Subcutaneous adipose tissue (tissue), 4 donors: ENCODE results near the gene RPL26. TPM values are rescaled to one million over a fixed set of nuclear protein-coding genes. Genes with fewer than 3 reads are reported as not detected.

ENCODE experiments used
- total RNA-seq, 4 donors: library from RNA; depleted of rRNA; stranded (reverse); fragments of >200 nt; gene quantifications; one replicate each; pipeline ENCODE4 v1.1.0, GENCODE V29; 2016
- TF ChIP-seq, protein P1 (sequence below): fragments of 450-650 bp; IDR thresholded peaks from one replicate; pipeline ENCODE4 v1.5.1; 2016; ENCODE audit warnings: low read depth, mild to moderate bottlenecking, control low read depth, antibody characterized with exemption, moderate library complexity

Gene RPL26
- total RNA-seq, result 1,000 to 10,000 TPM; 2,871 to 4,677 (median 3,762) TPM

DNA sequence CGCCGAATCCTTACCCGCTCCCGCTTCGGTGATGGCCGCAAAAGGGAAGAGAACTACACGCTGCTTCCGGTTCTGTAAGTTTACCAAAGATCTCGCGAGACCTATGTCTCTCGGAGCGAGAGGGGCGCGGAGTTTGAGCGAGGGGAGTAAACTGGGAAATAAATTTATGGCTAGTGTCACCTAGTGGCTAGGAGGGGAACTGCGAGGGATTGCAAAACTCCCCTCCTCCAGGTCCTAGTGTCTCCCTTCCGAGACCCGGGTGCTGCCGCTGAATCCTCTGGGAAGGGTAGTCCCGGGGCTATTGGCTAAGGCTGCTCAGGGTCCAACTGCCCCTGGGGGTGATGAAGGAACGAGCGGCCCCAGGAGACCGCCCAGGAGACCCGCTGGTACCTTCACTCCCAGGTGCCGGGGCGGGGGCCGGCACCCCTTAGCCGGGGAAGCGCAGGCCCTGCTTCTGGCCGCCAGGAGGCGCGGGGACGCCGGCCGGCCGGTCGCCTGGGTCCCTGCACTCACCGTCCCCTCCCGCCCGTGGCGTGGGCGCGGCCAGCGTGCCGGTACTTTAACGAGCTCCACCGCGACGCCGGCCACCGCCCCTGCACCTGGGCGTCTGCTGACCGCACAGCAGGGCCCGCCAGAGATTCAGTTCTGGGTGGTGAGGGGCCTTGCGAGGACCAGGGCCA is at the start of gene RPL26:
TSS of gene RPL26 (minus strand) at position 51 of the 680 bp plus-strand sequence. CDS start 883 bp downstream, outside the sequence.
- TF ChIP-seq, protein P1, sequence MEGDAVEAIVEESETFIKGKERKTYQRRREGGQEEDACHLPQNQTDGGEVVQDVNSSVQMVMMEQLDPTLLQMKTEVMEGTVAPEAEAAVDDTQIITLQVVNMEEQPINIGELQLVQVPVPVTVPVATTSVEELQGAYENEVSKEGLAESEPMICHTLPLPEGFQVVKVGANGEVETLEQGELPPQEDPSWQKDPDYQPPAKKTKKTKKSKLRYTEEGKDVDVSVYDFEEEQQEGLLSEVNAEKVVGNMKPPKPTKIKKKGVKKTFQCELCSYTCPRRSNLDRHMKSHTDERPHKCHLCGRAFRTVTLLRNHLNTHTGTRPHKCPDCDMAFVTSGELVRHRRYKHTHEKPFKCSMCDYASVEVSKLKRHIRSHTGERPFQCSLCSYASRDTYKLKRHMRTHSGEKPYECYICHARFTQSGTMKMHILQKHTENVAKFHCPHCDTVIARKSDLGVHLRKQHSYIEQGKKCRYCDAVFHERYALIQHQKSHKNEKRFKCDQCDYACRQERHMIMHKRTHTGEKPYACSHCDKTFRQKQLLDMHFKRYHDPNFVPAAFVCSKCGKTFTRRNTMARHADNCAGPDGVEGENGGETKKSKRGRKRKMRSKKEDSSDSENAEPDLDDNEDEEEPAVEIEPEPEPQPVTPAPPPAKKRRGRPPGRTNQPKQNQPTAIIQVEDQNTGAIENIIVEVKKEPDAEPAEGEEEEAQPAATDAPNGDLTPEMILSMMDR, result no peak

DNA sequence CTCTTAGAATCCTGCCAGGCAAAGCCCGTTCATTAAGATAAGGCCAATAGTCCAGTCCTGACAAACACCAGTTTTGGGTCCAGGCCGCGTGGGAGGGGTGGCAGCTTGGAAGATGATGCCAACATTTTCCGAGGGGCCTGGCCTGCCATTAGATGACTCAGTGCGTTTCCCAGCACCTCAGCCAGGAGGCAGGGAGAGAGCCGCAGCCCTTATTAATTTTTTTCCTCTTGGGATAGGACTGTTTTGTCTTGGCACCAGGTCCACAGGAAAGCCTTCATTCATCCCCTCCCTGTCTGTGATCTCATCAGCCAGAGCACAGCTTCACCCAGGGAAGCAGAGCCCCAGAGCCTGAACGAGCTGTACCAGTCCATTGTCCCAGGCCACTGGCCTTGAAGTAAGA is 48.0 kb upstream of the RPL26 start:
- TF ChIP-seq, protein P1, result no peak

DNA sequence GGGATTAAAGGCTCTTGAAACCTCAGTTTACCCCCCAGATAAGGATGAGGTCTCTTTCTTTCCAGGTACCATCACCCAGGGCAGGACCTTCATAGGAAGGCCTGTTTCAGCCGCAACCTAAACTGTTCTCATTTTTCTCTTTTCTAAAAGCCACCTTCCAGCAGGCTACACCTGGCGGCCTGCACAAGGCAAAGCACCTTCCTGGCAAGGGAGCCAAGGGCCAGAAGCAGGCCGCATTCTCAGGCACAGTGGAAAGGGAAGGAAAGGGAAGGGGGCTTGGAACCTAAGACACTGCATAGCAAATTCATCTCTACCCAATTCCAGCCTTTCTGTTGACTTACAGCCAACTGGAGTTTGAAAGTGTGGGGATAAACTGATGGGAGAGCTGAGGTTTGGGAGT is 43.8 kb upstream of the RPL26 start:
- TF ChIP-seq, protein P1, result no peak

DNA sequence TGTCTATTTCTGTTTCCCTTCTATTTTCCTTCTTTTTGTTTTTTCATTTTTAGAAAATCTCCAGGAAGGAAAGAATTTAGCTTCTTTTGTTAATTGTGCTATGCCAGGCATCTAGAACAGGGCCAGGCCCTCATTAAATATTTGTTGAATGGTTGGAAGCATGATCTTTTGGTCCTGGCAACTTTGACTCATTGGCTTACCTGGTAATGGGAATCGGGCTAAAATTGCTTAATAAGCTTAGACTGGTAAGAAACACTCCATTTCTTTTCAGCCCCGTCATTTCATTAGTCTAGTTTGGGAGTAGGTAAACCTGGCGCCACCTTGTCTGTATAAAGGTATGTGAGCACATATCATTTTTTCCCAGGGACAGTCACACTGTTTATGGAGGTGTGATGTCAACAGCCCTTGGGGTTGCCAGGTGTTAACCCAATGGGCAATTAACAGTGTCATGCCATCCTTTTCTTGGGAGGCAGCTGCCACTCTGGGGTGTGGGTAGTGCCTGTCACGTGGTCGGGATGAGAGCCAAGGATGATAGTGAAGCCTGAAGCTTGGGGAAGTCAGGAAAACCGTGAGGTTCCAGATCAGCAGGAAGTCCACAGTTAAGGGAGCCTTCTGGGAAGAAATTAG is 43.2 kb upstream of the RPL26 start:
- TF ChIP-seq, protein P1, result no peak

DNA sequence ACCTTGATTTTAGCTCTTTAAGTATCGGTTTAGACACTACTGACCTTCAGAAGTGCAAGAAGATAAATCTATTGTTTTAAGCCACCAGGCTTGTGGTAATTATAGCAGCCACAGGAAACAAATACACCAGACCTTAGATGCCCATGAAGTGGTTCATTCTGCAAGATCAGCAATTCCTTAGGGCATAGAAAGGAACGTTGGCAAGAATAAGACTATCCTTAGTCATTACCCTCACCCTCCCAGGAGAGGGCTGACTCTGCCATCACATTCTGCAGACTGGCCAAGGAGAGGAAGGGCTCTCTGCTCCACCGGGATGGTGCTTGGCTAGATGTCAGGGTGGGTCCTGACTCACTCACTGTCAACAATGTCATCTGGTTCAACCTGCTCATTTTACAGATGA is 38.6 kb upstream of the RPL26 start:
- TF ChIP-seq, protein P1, result no peak

DNA sequence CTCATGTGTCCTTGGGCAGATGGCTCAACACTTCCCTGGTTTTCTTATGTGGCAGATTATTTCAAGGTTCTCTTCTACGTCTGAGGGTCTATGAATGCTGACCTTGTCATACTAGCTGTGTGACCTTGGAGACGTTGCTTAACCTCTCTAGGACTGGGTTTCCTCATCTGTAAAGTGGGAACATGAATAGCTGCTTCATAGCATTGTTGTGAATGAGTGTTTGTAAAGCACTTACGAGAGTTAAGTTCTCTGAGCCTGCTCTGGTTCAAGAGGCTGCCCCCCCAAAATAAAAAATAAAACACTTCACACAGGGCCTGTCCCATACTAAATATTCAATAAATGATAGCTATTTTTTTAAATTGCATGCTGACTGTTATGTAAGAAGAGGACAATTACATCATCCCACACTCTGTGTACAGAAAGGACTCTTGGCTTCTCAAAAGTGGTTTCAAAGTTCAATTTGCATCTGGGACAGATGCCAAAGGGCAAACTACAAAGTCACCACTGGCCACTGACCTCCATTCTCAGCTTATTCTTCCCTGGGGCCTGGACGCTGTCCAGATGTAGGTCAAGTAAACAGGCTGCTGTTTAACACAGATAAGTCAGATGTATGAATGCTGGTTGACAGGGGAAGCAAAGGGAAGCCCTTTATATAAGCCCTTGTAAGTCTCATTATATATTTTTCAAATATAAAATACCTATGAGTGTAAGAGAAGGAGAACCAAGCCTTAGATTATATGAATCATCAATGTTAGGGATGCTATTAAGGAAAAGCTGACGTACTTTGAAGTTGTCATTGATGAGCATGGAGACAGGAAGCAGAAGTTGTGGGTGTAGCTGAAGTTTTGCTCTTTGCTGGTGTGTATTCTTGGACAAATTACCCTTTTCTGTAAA is 37.3 kb upstream of the RPL26 start:
- TF ChIP-seq, protein P1, result no peak

DNA sequence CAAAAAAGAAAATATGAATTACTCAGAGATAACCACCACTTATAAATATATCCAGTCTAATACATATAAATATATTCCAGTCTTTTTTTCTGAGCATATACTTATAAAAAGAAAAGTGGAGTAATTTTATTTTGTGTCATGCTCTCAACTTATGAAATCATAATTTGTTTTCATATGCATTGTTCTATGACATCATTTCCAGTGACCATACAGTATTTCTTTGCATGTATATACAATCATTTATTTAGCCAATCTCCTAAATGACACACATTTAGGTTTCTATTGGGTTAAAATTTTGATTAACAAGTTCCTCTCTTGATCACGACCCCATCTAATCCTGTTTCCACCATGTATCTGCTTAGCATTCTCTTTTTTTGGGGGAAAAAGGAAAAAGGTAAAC is 36.3 kb upstream of the RPL26 start:
- TF ChIP-seq, protein P1, result no peak
